ENCODE data around the gene TMEM222.
A peak's percentile ranks its signal among the peaks of the same experiment; 100 is the strongest.

The TMEM222 gene

DNA sequence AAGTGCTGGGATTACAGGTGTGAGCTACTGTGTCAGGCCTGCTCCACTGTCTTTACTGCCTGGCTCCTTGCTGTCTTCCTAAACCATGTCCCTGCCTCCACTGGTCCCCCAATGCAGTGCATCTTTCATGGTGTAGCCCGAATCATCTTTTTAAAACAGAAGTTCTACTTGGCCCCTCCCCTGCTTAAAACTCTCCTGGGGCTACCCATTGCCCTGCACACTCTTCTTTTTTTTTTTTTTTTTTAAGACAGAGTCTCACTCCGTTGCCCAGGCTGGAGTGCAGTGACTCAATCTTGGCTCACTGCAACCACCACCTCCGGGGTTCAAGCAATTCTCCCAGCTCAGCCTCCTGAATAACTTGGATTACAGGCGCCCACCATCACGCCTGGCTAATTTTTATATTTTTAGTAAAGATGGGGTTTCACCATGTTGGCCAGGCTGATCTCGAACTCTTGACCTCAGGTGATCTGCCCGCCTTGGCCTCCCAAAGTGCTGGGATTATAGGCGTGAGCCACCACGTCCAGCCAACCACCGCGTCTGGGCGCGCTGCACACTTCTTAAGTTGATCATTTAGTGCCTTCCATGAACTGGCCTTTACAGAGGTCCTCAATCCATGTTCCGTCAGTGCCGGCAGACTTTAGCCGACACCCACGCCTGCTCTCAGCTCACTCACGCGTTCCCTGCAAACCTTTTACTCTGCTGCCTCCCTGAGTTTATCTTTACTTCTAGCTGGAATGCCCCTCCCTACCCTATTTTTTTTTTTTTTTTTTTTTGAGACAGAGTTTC is 50.3 kb downstream of the TMEM222 start:
- no peak for TF ChIP-seq CTCF (conservative IDR thresholded peaks at IDR 0.05; ENCODE audit: low read depth, low read length)
- DNase-seq (ENCODE audit: low read depth): no peak
- H3K4me3 ChIP-seq (ENCODE audit: low read depth, low read length): no peak overlapping the region

DNA sequence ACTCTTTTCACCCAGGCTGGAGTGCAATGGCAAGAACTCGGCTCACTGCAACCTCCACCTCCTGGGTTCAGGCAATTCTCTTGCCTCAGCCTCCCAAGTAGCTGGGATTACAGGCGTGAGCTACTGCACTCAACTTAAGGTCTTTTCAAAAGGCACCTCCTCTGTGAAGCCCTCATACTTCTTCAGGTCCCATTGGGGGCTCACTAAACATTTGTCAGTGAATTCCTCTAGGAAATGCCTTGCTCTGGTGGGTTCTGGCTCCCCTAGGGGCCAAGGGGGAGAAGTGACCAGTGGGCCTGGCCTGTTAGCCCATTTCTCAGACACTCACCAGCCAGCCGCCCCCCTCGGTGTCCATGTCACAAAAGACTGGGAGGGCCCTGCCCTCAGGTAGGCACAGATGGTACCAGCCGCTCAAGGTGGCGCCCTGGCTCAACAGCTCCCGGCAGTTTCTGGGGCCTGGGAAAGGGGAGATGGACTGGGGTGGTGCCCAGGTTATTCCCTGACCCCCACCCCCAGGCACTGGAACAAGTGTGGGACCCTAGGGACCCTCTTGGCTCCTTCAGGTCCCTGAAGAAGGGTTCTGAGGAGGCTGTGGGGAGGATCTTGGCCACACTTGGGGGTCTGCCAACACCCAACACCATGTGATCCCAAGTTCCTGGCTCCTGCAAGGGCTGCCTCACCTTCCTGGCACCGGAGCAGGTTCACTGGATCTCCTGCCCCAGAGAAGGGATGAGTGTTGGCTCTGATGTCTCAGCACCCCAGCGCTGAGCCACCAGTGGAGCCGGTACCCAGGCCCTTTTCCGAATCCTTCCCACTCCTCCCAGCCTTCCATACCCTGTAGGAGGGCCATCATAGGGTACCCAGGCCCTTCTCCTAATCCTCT is 51.1 kb downstream of the TMEM222 start:
- peak; percentile 47 for TF ChIP-seq CTCF (conservative IDR thresholded peaks at IDR 0.05; ENCODE audit: low read depth, low read length)
- H3K4me3 ChIP-seq (ENCODE audit: low read depth, low read length): no peak overlapping the region
- no peak for DNase-seq (ENCODE audit: low read depth)

GRCh38 chr1:27374362-27375086 is 52.6 kb downstream of the TMEM222 start, which contains the start of gene FCN3:
Gene FCN3, minus strand, starts transcription at chr1:27374824. Its CDS starts 6 bp downstream, at chr1:27374818.
- TF ChIP-seq CTCF (conservative IDR thresholded peaks at IDR 0.05; ENCODE audit: low read depth, low read length): no peak
- H3K4me3 ChIP-seq (ENCODE audit: low read depth, low read length): no peak within 1 kb of the TSS
- no peak for DNase-seq (ENCODE audit: low read depth)

GRCh38 chr1:27377760-27378495 is 56.0 kb downstream of the TMEM222 start:
- H3K4me3 ChIP-seq (ENCODE audit: low read depth, low read length): no peak overlapping the region
- no peak for DNase-seq (ENCODE audit: low read depth)
- TF ChIP-seq CTCF (conservative IDR thresholded peaks at IDR 0.05; ENCODE audit: low read depth, low read length): no peak

DNA sequence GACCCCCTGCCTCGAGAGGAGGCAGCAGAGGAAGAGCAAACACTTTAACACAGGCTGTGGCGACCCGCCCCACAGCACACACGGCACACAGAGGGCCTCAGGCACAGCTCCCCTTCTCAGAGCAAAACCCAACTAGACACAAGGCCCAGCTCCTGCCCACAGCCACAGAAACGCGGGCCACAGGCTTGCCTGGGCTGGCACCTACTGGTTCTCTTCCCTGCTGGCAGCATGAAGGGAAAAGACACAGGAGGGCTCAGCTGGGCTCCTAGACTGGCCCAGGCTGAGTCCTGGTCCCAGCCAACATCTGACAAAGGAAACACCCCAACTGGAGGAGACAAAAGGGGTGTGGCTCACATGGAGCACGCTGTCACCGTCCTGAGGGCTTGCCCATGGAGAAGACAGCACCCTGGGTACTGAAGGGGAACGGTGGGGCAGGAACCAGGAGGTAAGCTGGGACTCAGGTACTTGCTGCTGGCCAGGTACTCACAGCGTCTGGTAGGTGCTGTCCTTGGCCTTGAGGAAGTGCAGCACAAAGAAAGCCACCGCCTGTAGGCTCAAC is 57.7 kb downstream of the TMEM222 start:
- no peak for DNase-seq (ENCODE audit: low read depth)
- no peak overlapping the region for H3K4me3 ChIP-seq (ENCODE audit: low read depth, low read length)
- TF ChIP-seq CTCF (conservative IDR thresholded peaks at IDR 0.05; ENCODE audit: low read depth, low read length): no peak

GRCh38 chr1:27380224-27380623 is 58.3 kb downstream of the TMEM222 start:
- TF ChIP-seq CTCF (conservative IDR thresholded peaks at IDR 0.05; ENCODE audit: low read depth, low read length): no peak
- DNase-seq (ENCODE audit: low read depth): no peak
- no peak overlapping the region for H3K4me3 ChIP-seq (ENCODE audit: low read depth, low read length)
